ENCODE results near the gene POLR2J.
"Not testable (repeated sequence)": the region's sequence is repeated elsewhere in the genome, so short reads cannot be mapped to it uniquely, and the experiment has no call there.

DNA sequence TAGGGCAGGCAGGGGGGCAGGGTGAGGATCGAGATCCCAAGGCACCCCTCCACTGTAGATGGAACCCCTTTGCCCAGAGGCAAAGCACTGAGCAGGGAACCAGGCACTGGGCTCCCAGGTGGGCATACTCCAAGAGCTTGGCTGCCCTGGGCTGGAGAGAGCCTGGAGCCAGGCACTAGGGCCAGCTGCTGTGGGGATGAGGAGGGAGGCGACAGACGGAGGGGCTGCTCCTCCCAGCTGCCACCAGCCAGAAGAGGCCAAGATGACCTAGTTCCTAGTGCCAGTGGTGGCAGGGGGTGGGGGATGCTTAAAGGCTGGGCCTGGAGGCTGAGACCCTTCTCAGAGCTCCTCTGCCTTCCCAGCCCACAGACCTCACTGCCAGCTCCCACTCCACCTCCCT, 37.2 kb upstream of the POLR2J start:
- TF ChIP-seq, protein P1, sequence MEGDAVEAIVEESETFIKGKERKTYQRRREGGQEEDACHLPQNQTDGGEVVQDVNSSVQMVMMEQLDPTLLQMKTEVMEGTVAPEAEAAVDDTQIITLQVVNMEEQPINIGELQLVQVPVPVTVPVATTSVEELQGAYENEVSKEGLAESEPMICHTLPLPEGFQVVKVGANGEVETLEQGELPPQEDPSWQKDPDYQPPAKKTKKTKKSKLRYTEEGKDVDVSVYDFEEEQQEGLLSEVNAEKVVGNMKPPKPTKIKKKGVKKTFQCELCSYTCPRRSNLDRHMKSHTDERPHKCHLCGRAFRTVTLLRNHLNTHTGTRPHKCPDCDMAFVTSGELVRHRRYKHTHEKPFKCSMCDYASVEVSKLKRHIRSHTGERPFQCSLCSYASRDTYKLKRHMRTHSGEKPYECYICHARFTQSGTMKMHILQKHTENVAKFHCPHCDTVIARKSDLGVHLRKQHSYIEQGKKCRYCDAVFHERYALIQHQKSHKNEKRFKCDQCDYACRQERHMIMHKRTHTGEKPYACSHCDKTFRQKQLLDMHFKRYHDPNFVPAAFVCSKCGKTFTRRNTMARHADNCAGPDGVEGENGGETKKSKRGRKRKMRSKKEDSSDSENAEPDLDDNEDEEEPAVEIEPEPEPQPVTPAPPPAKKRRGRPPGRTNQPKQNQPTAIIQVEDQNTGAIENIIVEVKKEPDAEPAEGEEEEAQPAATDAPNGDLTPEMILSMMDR (IDR thresholded peaks at IDR 0.05; ENCODE audit: poor library complexity): not testable (repeated sequence)
- not testable (repeated sequence) for TF ChIP-seq EZH2 (IDR thresholded peaks at IDR 0.05; ENCODE audit: borderline replicate concordance); EZH2phosphoT487 (IDR thresholded peaks at IDR 0.05; ENCODE audit: low read depth, severe bottlenecking, unreplicated experiment)

Data from hepatocyte (in vitro differentiated cells).